Measurements from ENCODE around the gene RFX2. TPM values are rescaled to one million over a fixed set of nuclear protein-coding genes. Genes with fewer than 3 reads are reported as not detected.

The RFX2 gene
- polyA plus RNA-seq, 2 of the 4 experiments (the other 2 are of a cell fraction) = 3.7 to 3.9 TPM

- DNase-seq (ENCODE audit: low read depth in 1 of 2, low spot score in 1 of 2) = no peak
- 80% methylated on average over 6 of the region's 6 CpGs for WGBS (ENCODE audit: missing lambda C conversion rate)
- Histone ChIP-seq H3K4me2 (0 out of 3 replicates have a peak overlapping the region, but pooled peaks have one; percentile 8), H3K9me3 (no peaks in the 10 kb centered on the region), H3K27ac (peak overlapping the region; percentile 26 to 60; a peak in 3 of 6 replicates), H3K4me3 (no peak overlapping the region), H3K4me1 (peaks cover 30% of the 10 kb centered on the region; the same call in 2 of the 3 replicates)
- ChIA-PET CTCF (interaction anchor here (0.9 to 9.0 kb wide), 2 partner anchors 10 to 13 kb away, joined by 3 to 47 read pairs; no protein-coding TSS in a partner anchor), POLR2A (no interaction called here)
- TF ChIP-seq JUNB (IDR thresholded peaks at IDR 0.05) = no peak
- no peak for TF ChIP-seq RFX5 (IDR thresholded peaks at IDR 0.05)
- TF ChIP-seq HOXA7 (CRISPR knock-in tag; IDR thresholded peaks at IDR 0.05) = no peak
- TF ChIP-seq RARB (CRISPR knock-in tag; IDR thresholded peaks at IDR 0.05) = no peak
- no peak for TF ChIP-seq MYC (IDR thresholded peaks at IDR 0.05; ENCODE audit: borderline replicate concordance, low read length)
- TF ChIP-seq SMC3 (IDR thresholded peaks at IDR 0.05) = no peak
- TF ChIP-seq CHD4 (IDR thresholded peaks at IDR 0.05; ENCODE audit: borderline replicate concordance) = no peak
- no peak for FAIRE-seq
- no peak for ATAC-seq
Observed at GRCh38 chr19:5954293-5954692, 156.0 kb downstream of the RFX2 start.

GRCh38 chr19:5953680-5954213 is 156.6 kb downstream of the RFX2 start:
- POLR2A ChIA-PET = no interaction called here
- DNase-seq (ENCODE audit: low read depth in 1 of 2, low spot score in 1 of 2) (no peak), ATAC-seq (no peak), FAIRE-seq (no peak)
- WGBS (ENCODE audit: missing lambda C conversion rate) = 95% methylated on average over 17 of the region's 17 CpGs
- Histone ChIP-seq H3K4me1 (peaks cover 30% of the 10 kb centered on the region; the same call in 2 of the 3 replicates), H3K27ac (peak overlapping the region; percentile 26 to 60; a peak in 3 of 6 replicates), H3K4me3 (no peak overlapping the region), H3K9me3 (no peaks in the 10 kb centered on the region), H3K4me2 (no peak overlapping the region)
- CTCF ChIA-PET = interaction anchor here (0.9 to 9.0 kb wide), 4 partner anchors 9 to 150 kb away, joined by 3 to 47 read pairs (median 4); no protein-coding TSS in a partner anchor
- TF ChIP-seq TFCP2L1 (CRISPR knock-in tag; IDR thresholded peaks at IDR 0.05) (no peak), ZFP36 (IDR thresholded peaks at IDR 0.05; ENCODE audit: borderline replicate concordance, partially characterized antibody) (no peak), RCOR1 (IDR thresholded peaks at IDR 0.05; ENCODE audit: low read depth, low read length) (no peak), MAFK (IDR thresholded peaks at IDR 0.05; ENCODE audit: partially characterized antibody) (peak; percentile 83)

- H3K4me3 ChIP-seq = no peak overlapping the region
- H3K9me3 ChIP-seq = no peaks in the 10 kb centered on the region
- ATAC-seq (no peak), FAIRE-seq (no peak), DNase-seq (ENCODE audit: low read depth in 1 of 2, low spot score in 1 of 2) (no peak)
- H3K4me2 ChIP-seq = no peak overlapping the region
- CTCF ChIA-PET = interaction anchor here (1.3 to 9.0 kb wide), 4 partner anchors 11 to 149 kb away, joined by 3 to 47 read pairs (median 4); no protein-coding TSS in a partner anchor
- peaks cover 30% of the 10 kb centered on the region; the same call in 2 of the 3 replicates for H3K4me1 ChIP-seq
- WGBS (ENCODE audit: missing lambda C conversion rate) = 95% methylated on average over 5 of the region's 5 CpGs
- POLR2A ChIA-PET = no interaction called here
- no peak for TF ChIP-seq EHF (CRISPR knock-in tag; IDR thresholded peaks at IDR 0.05)
- TF ChIP-seq TFCP2L1 (CRISPR knock-in tag; IDR thresholded peaks at IDR 0.05) = no peak
- no peak for TF ChIP-seq MAFK (IDR thresholded peaks at IDR 0.05; ENCODE audit: partially characterized antibody)
- no peak for TF ChIP-seq POLR2AphosphoS2 (conservative IDR thresholded peaks at IDR 0.05; ENCODE audit: low read length)
- no peak for TF ChIP-seq ESRRA (IDR thresholded peaks at IDR 0.05; ENCODE audit: borderline replicate concordance, low read length)
- no peak for TF ChIP-seq SMC3 (IDR thresholded peaks at IDR 0.05)
- no peak for TF ChIP-seq RNF2 (IDR thresholded peaks at IDR 0.05; ENCODE audit: borderline replicate concordance, low read depth)
- no peak for TF ChIP-seq MYC (IDR thresholded peaks at IDR 0.05; ENCODE audit: borderline replicate concordance, low read length)
- no peak for TF ChIP-seq TP53 (CRISPR knock-in tag; IDR thresholded peaks at IDR 0.05)
- no peak for TF ChIP-seq FOSB (CRISPR knock-in tag; IDR thresholded peaks at IDR 0.05)
- TF ChIP-seq CHD2 (IDR thresholded peaks at IDR 0.05; ENCODE audit: low read length, partially characterized antibody) = no peak
- no peak for TF ChIP-seq RARB (CRISPR knock-in tag; IDR thresholded peaks at IDR 0.05)
- TF ChIP-seq ATOH8 (CRISPR knock-in tag; IDR thresholded peaks at IDR 0.05; ENCODE audit: low read depth) = no peak
- no peak for TF ChIP-seq CBX2 (IDR thresholded peaks at IDR 0.05; ENCODE audit: borderline replicate concordance, low read depth)
- no peak for TF ChIP-seq KDM1A (IDR thresholded peaks at IDR 0.05; ENCODE audit: low read depth)
- TF ChIP-seq PBX3 (IDR thresholded peaks at IDR 0.05) = no peak
- no peak for TF ChIP-seq USF2 (IDR thresholded peaks at IDR 0.05)
- TF ChIP-seq HES2 (IDR thresholded peaks at IDR 0.05) = no peak
- no peak for TF ChIP-seq POLR2A (IDR thresholded peaks at IDR 0.05; ENCODE audit: low read length)
- H3K27ac ChIP-seq = peak overlapping the region in 1 of 2 experiments; percentile 60; a peak in 1 of 6 replicates
Observed at GRCh38 chr19:5953030-5953589, 157.2 kb downstream of the RFX2 start.
